A673 (cell line): ENCODE results near the gene QSOX2. TPM values are rescaled to one million over a fixed set of nuclear protein-coding genes. Genes with fewer than 3 reads are reported as not detected.

ENCODE experiments used
- BruUV-seq: library from RNA; stranded (reverse); fragments of 400-500 nt; replicated peaks from 2 replicates; lab custom pipeline; 2021; lab: Mats Ljungman, UMichigan
- CTCF ChIA-PET: fragments of 300-600 bp; sonication (Branson Sonifier 250); formaldehyde crosslinking; loops from one replicate; lab custom pipeline; 2022; ENCODE audit warnings: antibody characterized with exemption; lab: Charles Lee
- POLR2A ChIA-PET: fragments of 300-600 bp; sonication (Branson Sonifier 250); formaldehyde crosslinking; loops from one replicate; lab custom pipeline; 2022; ENCODE audit warnings: antibody characterized with exemption; ENCODE audit not compliant: low non-redundant PET; lab: Charles Lee
- DNase-seq: peaks from one replicate; pipeline ENCODE4 v3.0.0-alpha.2; 2015; ENCODE audit warnings: low spot score
- H3K27ac ChIP-seq: fragments of 200-600 bp; sonication (generic); 2 replicates; pipeline ENCODE4 v1.5.1; 2016; ENCODE audit warnings: mixed run types, low read depth, mild to moderate bottlenecking, mixed read lengths, antibody characterized with exemption, low read length; ENCODE audit not compliant: poor library complexity, severe bottlenecking
- H3K27me3 ChIP-seq: fragments of 200-600 bp; sonication (generic); replicated peaks from 2 replicates; pipeline ENCODE4 v1.6.1; 2017; ENCODE audit warnings: mixed run types, low read depth, mild to moderate bottlenecking, mixed read lengths, antibody characterized with exemption, low read length; ENCODE audit not compliant: insufficient read depth, poor library complexity
- H3K36me3 ChIP-seq: fragments of 200-600 bp; sonication (generic); 2 replicates; pipeline ENCODE4 v1.6.1; 2016; ENCODE audit warnings: mixed run types, mild to moderate bottlenecking, mixed read lengths, antibody characterized with exemption, low read length; ENCODE audit not compliant: insufficient read depth, poor library complexity, severe bottlenecking
- H3K4me1 ChIP-seq: fragments of 200-600 bp; sonication (generic); 2 replicates; pipeline ENCODE4 v1.6.1; 2017; ENCODE audit warnings: mixed run types, mild to moderate bottlenecking, mixed read lengths, antibody characterized with exemption, low read length; ENCODE audit not compliant: insufficient read depth, poor library complexity, severe bottlenecking
- H3K4me3 ChIP-seq: fragments of 200-600 bp; sonication (generic); 2 replicates; pipeline ENCODE4 v1.5.1; 2016; ENCODE audit warnings: low read depth, mixed run types, mild to moderate bottlenecking, mixed read lengths, low read length; ENCODE audit not compliant: poor library complexity, severe bottlenecking
- H3K9me3 ChIP-seq: fragments of 200-600 bp; sonication (generic); 2 replicates; pipeline ENCODE4 v1.6.1; 2016; ENCODE audit warnings: mixed run types, low read depth, mild to moderate bottlenecking, mixed read lengths, antibody characterized with exemption, low read length; ENCODE audit not compliant: poor library complexity, severe bottlenecking
- CTCF ChIP-seq: fragments of 300-800, 200-600 bp; sonication (generic); conservative IDR thresholded peaks from 2 replicates; pipeline ENCODE4 v1.5.1; 2017; ENCODE audit warnings: low read depth, mild to moderate bottlenecking, antibody characterized with exemption, low read length, moderate library complexity, mixed read lengths
- EZH2 ChIP-seq: fragments of 200-600 bp; sonication (generic); IDR thresholded peaks from 2 replicates; pipeline ENCODE4 v1.6.1; 2017; ENCODE audit warnings: borderline replicate concordance, low read depth, mild to moderate bottlenecking, mixed read lengths, antibody characterized with exemption, low read length; ENCODE audit not compliant: poor library complexity, severe bottlenecking
- intact Hi-C: fragments of 100-400 bp; cut with micrococcal nuclease; formaldehyde crosslinking; loops from one replicate; pipeline ENCODE4 v1.10.0; 2022; ENCODE audit not compliant: unreplicated experiment
- total RNA-seq: library from RNA; stranded (reverse); gene quantifications from 2 replicates; pipeline ENCODE4 v1.2.3, GENCODE V29; 2021

Gene QSOX2
- total RNA-seq, 1 experiment from 2014 or later = 43.7 TPM

GRCh38 chr9:136289651-136290507 lies 44.3 kb upstream of the QSOX2 start:
- no peak overlapping the region for H3K27ac ChIP-seq
- TF ChIP-seq CTCF (no peak), EZH2 (no peak)
- no TSS peak for BruUV-seq
- ChIA-PET CTCF (no interaction called here), POLR2A (no interaction called here)
- no peak for DNase-seq
- H3K36me3 ChIP-seq = no peaks in the 10 kb centered on the region
- H3K9me3 ChIP-seq = no peaks in the 10 kb centered on the region
- intact Hi-C loops = no loop called here
- no peaks in the 10 kb centered on the region for H3K27me3 ChIP-seq
- H3K4me3 ChIP-seq = no peak overlapping the region
- H3K4me1 ChIP-seq = no peaks in the 10 kb centered on the region

- intact Hi-C loops = no loop called here
- H3K4me3 ChIP-seq = no peak overlapping the region
- CTCF ChIA-PET = no interaction called here
- DNase-seq = no peak
- H3K27me3 ChIP-seq = no peaks in the 10 kb centered on the region
- POLR2A ChIA-PET = no interaction called here
- no peaks in the 10 kb centered on the region for H3K36me3 ChIP-seq
- H3K27ac ChIP-seq = no peak overlapping the region
- H3K9me3 ChIP-seq = no peaks in the 10 kb centered on the region
- TF ChIP-seq CTCF = no peak
- TF ChIP-seq EZH2 = no peak
- no TSS peak for BruUV-seq
- peaks cover 5% of the 10 kb centered on the region for H3K4me1 ChIP-seq
These were observed 42.5 kb upstream of the QSOX2 start for GRCh38 chr9:136287960-136288753.

- POLR2A ChIA-PET = no interaction called here
These were observed 41.4 kb upstream of the QSOX2 start for GRCh38 chr9:136286987-136287379.

More at GRCh38 chr9:136286987-136287379, 41.4 kb upstream of the QSOX2 start:
- CTCF ChIA-PET = no interaction called here
- BruUV-seq = no TSS peak
- no peak for DNase-seq
- no peak overlapping the region for H3K27ac ChIP-seq
- H3K27me3 ChIP-seq = no peaks in the 10 kb centered on the region
- intact Hi-C loops = no loop called here
- peaks cover 5% of the 10 kb centered on the region for H3K4me1 ChIP-seq
- no peak overlapping the region for H3K4me3 ChIP-seq
- TF ChIP-seq EZH2 = no peak
- no peak for TF ChIP-seq CTCF
- H3K36me3 ChIP-seq = no peaks in the 10 kb centered on the region
- no peaks in the 10 kb centered on the region for H3K9me3 ChIP-seq
